ENCODE results near the gene MAMDC4. TPM values are rescaled to one million over a fixed set of nuclear protein-coding genes. Genes with fewer than 3 reads are reported as not detected.

The MAMDC4 gene
- total RNA-seq, 2 donors from 2014 or later = 6.8 to 15.4 TPM

DNA sequence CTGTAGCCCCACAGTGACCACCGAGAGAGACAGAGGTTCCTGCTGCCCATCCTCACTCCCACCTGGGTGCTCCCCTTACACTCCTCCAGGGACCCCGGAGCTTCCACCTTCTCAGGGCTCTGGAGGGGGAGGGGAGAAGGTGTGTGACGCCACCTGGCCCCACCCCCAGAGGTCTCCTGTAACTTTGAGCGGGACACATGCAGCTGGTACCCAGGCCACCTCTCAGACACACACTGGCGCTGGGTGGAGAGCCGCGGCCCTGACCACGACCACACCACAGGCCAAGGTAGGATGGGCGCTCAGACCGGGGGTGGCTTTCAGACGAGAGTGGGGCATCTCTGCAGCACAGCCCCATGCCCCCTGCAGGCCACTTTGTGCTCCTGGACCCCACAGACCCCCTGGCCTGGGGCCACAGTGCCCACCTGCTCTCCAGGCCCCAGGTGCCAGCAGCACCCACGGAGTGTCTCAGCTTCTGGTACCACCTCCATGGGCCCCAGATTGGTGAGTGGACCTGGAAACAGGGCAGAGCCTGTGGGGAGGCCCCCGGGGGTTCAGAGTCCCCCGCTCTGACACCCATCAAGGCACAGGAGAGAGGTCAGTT lies 4.5 kb downstream of the MAMDC4 start:
- Mint-ChIP-seq H3K4me1 (no peaks in the 10 kb centered on the region), H3K9me3 (no peaks in the 10 kb centered on the region), H3K27ac (no peak overlapping the region), H3K27me3 (ENCODE audit: insufficient read depth) (no peaks in the 10 kb centered on the region), H3K36me3 (ENCODE audit: low read depth) (peaks cover under 1% of the 10 kb centered on the region), H3K4me3 (no peak overlapping the region)
- H3K27ac ChIP-seq (ENCODE audit: low read depth, low read length) = no peak overlapping the region
- H3K36me3 ChIP-seq (ENCODE audit: control insufficient read depth, insufficient read depth, low read length) = peaks cover 6% of the 10 kb centered on the region
- peak; percentile 48 for DNase-seq
- no peaks in the 10 kb centered on the region for H3K27me3 ChIP-seq (ENCODE audit: control insufficient read depth, insufficient read depth, low read length, poor library complexity, severe bottlenecking)
- no peaks in the 10 kb centered on the region for H3K4me1 ChIP-seq (ENCODE audit: control insufficient read depth, insufficient read depth, low read length)
- WGBS, 2 experiments (ENCODE audit: insufficient coverage in 1 of 2, insufficient read length in 1 of 2) = 90 to 98% methylated on average over 9 to 13 of the region's 14 CpGs
- H3K9ac ChIP-seq (ENCODE audit: extremely low read depth, low read length, poor library complexity, severe bottlenecking) = no peak overlapping the region
- TF ChIP-seq CTCF (conservative IDR thresholded peaks at IDR 0.05) = peak; percentile 44
- H3K4me3 ChIP-seq (ENCODE audit: low read length) = no peak overlapping the region
- no peaks in the 10 kb centered on the region for H3K9me3 ChIP-seq (ENCODE audit: control insufficient read depth, low read length)

- peaks cover 5% of the 10 kb centered on the region for H3K36me3 Mint-ChIP-seq (ENCODE audit: low read depth)
- Histone ChIP-seq H3K4me3 (ENCODE audit: low read length) (no peak overlapping the region), H3K9me3 (ENCODE audit: control insufficient read depth, low read length) (no peaks in the 10 kb centered on the region), H3K9ac (ENCODE audit: extremely low read depth, low read length, poor library complexity, severe bottlenecking) (no peak overlapping the region), H3K27me3 (ENCODE audit: control insufficient read depth, insufficient read depth, low read length, poor library complexity, severe bottlenecking) (no peaks in the 10 kb centered on the region), H3K27ac (ENCODE audit: low read depth, low read length) (no peak overlapping the region), H3K4me1 (ENCODE audit: control insufficient read depth, insufficient read depth, low read length) (no peaks in the 10 kb centered on the region), H3K36me3 (ENCODE audit: control insufficient read depth, insufficient read depth, low read length) (peaks cover 11% of the 10 kb centered on the region)
- no peak overlapping the region for H3K27ac Mint-ChIP-seq
- no peaks in the 10 kb centered on the region for H3K27me3 Mint-ChIP-seq (ENCODE audit: insufficient read depth)
- H3K4me3 Mint-ChIP-seq = no peak overlapping the region
- H3K4me1 Mint-ChIP-seq = no peaks in the 10 kb centered on the region
- no peaks in the 10 kb centered on the region for H3K9me3 Mint-ChIP-seq
- 93 to 96% methylated on average over 15 to 19 of the region's 19 CpGs for WGBS, 2 experiments (ENCODE audit: insufficient coverage in 1 of 2, insufficient read length in 1 of 2)
- no peak for DNase-seq
- no peak for TF ChIP-seq CTCF (conservative IDR thresholded peaks at IDR 0.05)
Measured at GRCh38 chr9:136857166-136857565, 5.0 kb downstream of the MAMDC4 start.

- 95 to 97% methylated on average over 10 to 28 of the region's 29 CpGs for WGBS, 2 experiments (ENCODE audit: insufficient coverage in 1 of 2, insufficient read length in 1 of 2)
- Mint-ChIP-seq H3K27me3 (ENCODE audit: insufficient read depth) (no peaks in the 10 kb centered on the region), H3K4me1 (no peaks in the 10 kb centered on the region), H3K4me3 (no peak overlapping the region), H3K27ac (no peak overlapping the region), H3K9me3 (no peaks in the 10 kb centered on the region), H3K36me3 (ENCODE audit: low read depth) (peaks cover 8% of the 10 kb centered on the region)
- no peaks in the 10 kb centered on the region for H3K9me3 ChIP-seq (ENCODE audit: control insufficient read depth, low read length)
- peak; percentile 63 for DNase-seq
- H3K36me3 ChIP-seq (ENCODE audit: control insufficient read depth, insufficient read depth, low read length) = peaks cover 17% of the 10 kb centered on the region
- no peaks in the 10 kb centered on the region for H3K27me3 ChIP-seq (ENCODE audit: control insufficient read depth, insufficient read depth, low read length, poor library complexity, severe bottlenecking)
- no peaks in the 10 kb centered on the region for H3K4me1 ChIP-seq (ENCODE audit: control insufficient read depth, insufficient read depth, low read length)
- H3K9ac ChIP-seq (ENCODE audit: extremely low read depth, low read length, poor library complexity, severe bottlenecking) = no peak overlapping the region
- no peak overlapping the region for H3K4me3 ChIP-seq (ENCODE audit: low read length)
- H3K27ac ChIP-seq (ENCODE audit: low read depth, low read length) = no peak overlapping the region
- TF ChIP-seq CTCF (conservative IDR thresholded peaks at IDR 0.05) = no peak
Measured at GRCh38 chr9:136857581-136858412, 5.7 kb downstream of the MAMDC4 start.

Data from endodermal cell (in vitro differentiated cells).